DND-41 (cell line): Measurements from ENCODE around the gene PSMD7.
A peak's percentile ranks its signal among the peaks of the same experiment; 100 is the strongest.

ENCODE experiments used
- ATAC-seq: fragments of 200-7000 bp; cut with Tn5 transposase; 3 replicates; pipeline ENCODE4 v1.9.1; 2021; ENCODE audit warnings: low read depth; ENCODE audit not compliant: insufficient read depth
- DNase-seq: peaks from one replicate; pipeline ENCODE4 v3.0.0-alpha.2; 2020
- H2AFZ ChIP-seq: 2 replicates; pipeline ENCODE4 v1.6.0; 2012; ENCODE audit warnings: low read depth, low read length
- H3K27ac ChIP-seq: 2 replicates; pipeline ENCODE4 v1.5.1; 2012; ENCODE audit warnings: low read length, inconsistent platforms
- H3K27me3 ChIP-seq: fragments of 200-600 bp; sonication (generic); 2 replicates; pipeline ENCODE4 v1.6.0; 2012; ENCODE audit warnings: low read length, mild to moderate bottlenecking, inconsistent platforms; ENCODE audit not compliant: insufficient read depth, poor library complexity
- H3K36me3 ChIP-seq: 2 replicates; pipeline ENCODE4 v1.5.1; 2012; ENCODE audit warnings: low read length, inconsistent platforms; ENCODE audit not compliant: insufficient read depth
- H3K4me1 ChIP-seq: 2 replicates; pipeline ENCODE4 v1.5.1; 2012; ENCODE audit warnings: mild to moderate bottlenecking, low read length; ENCODE audit not compliant: insufficient read depth
- H3K4me2 ChIP-seq: 2 replicates; pipeline ENCODE4 v1.6.0; 2012; ENCODE audit warnings: mild to moderate bottlenecking, moderate library complexity, low read length, inconsistent platforms; ENCODE audit not compliant: insufficient read depth
- H3K4me3 ChIP-seq, 2 experiments: fragments of 200-600 bp in 1 of 2; shearing (Covaris generic) in 1 of 2; 2 replicates each; pipeline ENCODE4 v1.5.1; 2012 to 2016; ENCODE audit warnings: inconsistent platforms in 2 of 2, low read length in 2 of 2, mild to moderate bottlenecking in 2 of 2, low read depth in 1 of 2, moderate library complexity in 1 of 2
- H3K79me2 ChIP-seq: 2 replicates; pipeline ENCODE4 v1.6.0; 2012; ENCODE audit warnings: low read length, inconsistent platforms; ENCODE audit not compliant: insufficient read depth
- H3K9ac ChIP-seq: 2 replicates; pipeline ENCODE4 v1.6.0; 2012; ENCODE audit warnings: low read depth, mild to moderate bottlenecking, inconsistent platforms, low read length, moderate library complexity
- H3K9me3 ChIP-seq: 2 replicates; pipeline ENCODE4 v1.5.1; 2012; ENCODE audit warnings: low read length, moderate library complexity, mild to moderate bottlenecking, inconsistent platforms; ENCODE audit not compliant: insufficient read depth, severe bottlenecking
- H4K20me1 ChIP-seq: 2 replicates; pipeline ENCODE4 v1.6.0; 2012; ENCODE audit warnings: low read length; ENCODE audit not compliant: insufficient read depth
- EZH2 ChIP-seq: IDR thresholded peaks from 3 replicates; pipeline ENCODE4 v1.6.1; 2012; ENCODE audit warnings: borderline replicate concordance, low read depth, mild to moderate bottlenecking, moderate library complexity, low read length, inconsistent platforms; ENCODE audit not compliant: severe bottlenecking
- TF ChIP-seq, protein P1 (sequence below): IDR thresholded peaks from 2 replicates; pipeline ENCODE4 v1.5.1; 2012; ENCODE audit warnings: borderline replicate concordance, low read length, moderate library complexity, mild to moderate bottlenecking; ENCODE audit not compliant: poor library complexity, severe bottlenecking; ENCODE audit errors: extremely low read depth

Gene PSMD7

DNA sequence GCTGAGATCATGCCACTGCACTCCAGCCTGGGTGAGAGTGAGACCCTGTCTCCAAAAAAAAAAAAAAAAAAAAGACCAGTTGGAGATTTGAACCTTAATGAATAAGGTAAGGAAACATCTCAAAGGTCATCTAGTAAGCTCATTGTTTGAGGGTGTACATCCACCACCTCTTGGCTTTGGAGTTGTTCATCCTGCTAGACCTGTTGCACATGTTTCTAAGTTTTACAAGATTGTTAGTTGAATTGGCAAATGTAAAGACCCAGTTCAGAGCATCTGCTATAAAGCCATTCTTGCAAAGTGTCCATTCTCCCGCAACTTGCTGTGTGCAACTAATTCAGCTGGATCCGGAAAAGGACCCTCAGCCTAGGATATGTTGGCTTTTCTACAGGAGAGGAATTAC, 1.5 kb downstream of the PSMD7 start:
- Histone ChIP-seq H3K9me3 (no peaks in the 10 kb centered on the region), H3K27me3 (no peaks in the 10 kb centered on the region), H2AFZ (no peak overlapping the region), H3K4me2 (peak overlapping the region; percentile 83), H3K79me2 (peaks cover 67% of the 10 kb centered on the region), H3K4me3 (peak overlapping the region; percentile 52 to 96; a peak in 3 of 4 replicates), H4K20me1 (peaks cover 34% of the 10 kb centered on the region), H3K27ac (peak overlapping the region; percentile 98), H3K36me3 (peaks cover 62% of the 10 kb centered on the region), H3K4me1 (peaks cover 38% of the 10 kb centered on the region), H3K9ac (peak overlapping the region; percentile 92)
- no peak for TF ChIP-seq EZH2
- TF ChIP-seq, protein P1, sequence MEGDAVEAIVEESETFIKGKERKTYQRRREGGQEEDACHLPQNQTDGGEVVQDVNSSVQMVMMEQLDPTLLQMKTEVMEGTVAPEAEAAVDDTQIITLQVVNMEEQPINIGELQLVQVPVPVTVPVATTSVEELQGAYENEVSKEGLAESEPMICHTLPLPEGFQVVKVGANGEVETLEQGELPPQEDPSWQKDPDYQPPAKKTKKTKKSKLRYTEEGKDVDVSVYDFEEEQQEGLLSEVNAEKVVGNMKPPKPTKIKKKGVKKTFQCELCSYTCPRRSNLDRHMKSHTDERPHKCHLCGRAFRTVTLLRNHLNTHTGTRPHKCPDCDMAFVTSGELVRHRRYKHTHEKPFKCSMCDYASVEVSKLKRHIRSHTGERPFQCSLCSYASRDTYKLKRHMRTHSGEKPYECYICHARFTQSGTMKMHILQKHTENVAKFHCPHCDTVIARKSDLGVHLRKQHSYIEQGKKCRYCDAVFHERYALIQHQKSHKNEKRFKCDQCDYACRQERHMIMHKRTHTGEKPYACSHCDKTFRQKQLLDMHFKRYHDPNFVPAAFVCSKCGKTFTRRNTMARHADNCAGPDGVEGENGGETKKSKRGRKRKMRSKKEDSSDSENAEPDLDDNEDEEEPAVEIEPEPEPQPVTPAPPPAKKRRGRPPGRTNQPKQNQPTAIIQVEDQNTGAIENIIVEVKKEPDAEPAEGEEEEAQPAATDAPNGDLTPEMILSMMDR: no peak
- DNase-seq (no peak), ATAC-seq (no peak)

DNA sequence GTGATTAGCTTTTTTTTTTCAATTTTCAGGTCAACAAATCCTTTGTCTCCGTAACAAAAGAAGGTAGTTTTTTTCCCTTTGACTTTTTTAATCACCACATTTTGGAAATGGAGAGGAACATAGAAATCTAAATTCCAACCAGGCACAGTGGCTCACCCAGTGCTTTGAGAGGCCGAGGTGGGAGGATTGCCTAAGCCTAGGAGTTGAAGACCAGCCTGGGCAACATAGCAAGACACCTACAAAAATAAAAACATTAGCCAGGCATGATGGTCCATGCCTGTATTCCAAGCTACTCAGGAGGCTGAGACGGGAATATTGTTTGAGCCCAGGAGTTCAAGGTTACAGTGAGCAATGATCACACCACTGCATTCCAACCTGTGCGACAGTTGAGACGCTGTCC, 5.7 kb downstream of the PSMD7 start:
- DNase-seq (no peak), ATAC-seq (no peak)
- TF ChIP-seq EZH2: no peak
- TF ChIP-seq, protein P1: no peak
- Histone ChIP-seq H3K4me1 (peaks cover 26% of the 10 kb centered on the region), H3K9ac (no peak overlapping the region), H3K9me3 (no peaks in the 10 kb centered on the region), H3K27me3 (no peaks in the 10 kb centered on the region), H2AFZ (no peak overlapping the region), H3K79me2 (peaks cover 46% of the 10 kb centered on the region), H3K4me3 (no peak overlapping the region), H3K27ac (no peak overlapping the region), H4K20me1 (peaks cover 39% of the 10 kb centered on the region), H3K4me2 (no peak overlapping the region), H3K36me3 (peaks cover 99% of the 10 kb centered on the region)

- peak; percentile 36; the same call in 1 of the 3 replicates for ATAC-seq
- Histone ChIP-seq H3K4me2 (no peak overlapping the region), H2AFZ (no peak overlapping the region), H3K9ac (no peak overlapping the region), H3K36me3 (peaks cover 89% of the 10 kb centered on the region), H3K4me1 (peaks cover 6% of the 10 kb centered on the region), H3K79me2 (peaks cover 26% of the 10 kb centered on the region), H3K9me3 (no peaks in the 10 kb centered on the region), H3K4me3 (no peak overlapping the region), H3K27ac (no peak overlapping the region), H3K27me3 (no peaks in the 10 kb centered on the region), H4K20me1 (peaks cover 22% of the 10 kb centered on the region; the same call in 1 of the 2 replicates)
- TF ChIP-seq, protein P1: peak; percentile 58
- TF ChIP-seq EZH2: no peak
- DNase-seq: no peak
Observed at GRCh38 chr16:74304164-74304834, 7.7 kb downstream of the PSMD7 start.

- ATAC-seq (no peak), DNase-seq (no peak)
- Histone ChIP-seq H3K4me2 (no peak overlapping the region), H3K27ac (no peak overlapping the region), H3K9me3 (no peaks in the 10 kb centered on the region), H3K9ac (no peak overlapping the region), H3K79me2 (peaks cover 21% of the 10 kb centered on the region), H3K27me3 (no peaks in the 10 kb centered on the region), H4K20me1 (peaks cover 17% of the 10 kb centered on the region; the same call in 1 of the 2 replicates), H3K36me3 (peaks cover 84% of the 10 kb centered on the region), H2AFZ (no peak overlapping the region), H3K4me3 (no peak overlapping the region), H3K4me1 (peaks cover 2% of the 10 kb centered on the region; the same call in 1 of the 2 replicates)
- TF ChIP-seq EZH2: no peak
- TF ChIP-seq, protein P1: no peak
Observed at GRCh38 chr16:74304835-74305176, 8.2 kb downstream of the PSMD7 start.
